Measurements from ENCODE around the gene CBX5. TPM values are rescaled to one million over a fixed set of nuclear protein-coding genes. Genes with fewer than 3 reads are reported as not detected.
A peak's percentile ranks its signal among the peaks of the same experiment; 100 is the strongest.
"Not testable (repeated sequence)": the region's sequence is repeated elsewhere in the genome, so short reads cannot be mapped to it uniquely, and the experiment has no call there.

The CBX5 gene
- total and polyA plus RNA-seq, 2 experiments from 2014 or later: 29.6 to 37.6 TPM

GRCh38 chr12:54324617-54325441, 44.9 kb upstream of the CBX5 start, which contains the start of gene COPZ1:
Gene COPZ1 (plus strand): TSS chr12:54325131. CDS start chr12:54325164, 33 bp downstream.
- Histone ChIP-seq H3K27me3 (replicated peaks; ENCODE audit: insufficient read depth) (no peaks in the 10 kb centered on the region), H3F3A (ENCODE audit: insufficient read depth) (peaks cover 23% of the 10 kb centered on the region), H3K27ac (peak within 1 kb of the TSS; percentile 95), H3K9me3 (ENCODE audit: low read depth) (no peaks in the 10 kb centered on the region), H3K79me2 (ENCODE audit: insufficient read depth) (peaks cover 49% of the 10 kb centered on the region), H3K36me3 (ENCODE audit: low read depth) (no peaks in the 10 kb centered on the region), H3K4me2 (ENCODE audit: unreplicated experiment) (peak within 1 kb of the TSS; percentile 99), H3K4me3 (peak within 1 kb of the TSS; percentile 92), H3K9ac (peak within 1 kb of the TSS; percentile 100), H2AFZ (peak within 1 kb of the TSS; percentile 96), H4K20me1 (ENCODE audit: insufficient read depth) (no peaks in the 10 kb centered on the region), H3K9me2 (ENCODE audit: insufficient read depth) (no peaks in the 10 kb centered on the region), H3K4me1 (ENCODE audit: insufficient read depth) (peaks cover 30% of the 10 kb centered on the region)
- 3% methylated on average over 34 of the region's 34 CpGs for WGBS, 2 experiments (ENCODE audit: low coverage in 1 of 2, low lambda C conversion rate in 2 of 2, missing lambda C conversion rate in 2 of 2)
- TF ChIP-seq EZH2phosphoT487 (IDR thresholded peaks at IDR 0.05; ENCODE audit: insufficient read depth, low read depth): no peak
- no peak for TF ChIP-seq EZH2 (IDR thresholded peaks at IDR 0.05; ENCODE audit: insufficient read depth, poor library complexity, severe bottlenecking)
- peak; percentile 100 for DNase-seq
- in situ Hi-C loops (cut with MboI): no loop called here

- Histone ChIP-seq H3F3A (ENCODE audit: insufficient read depth) (peaks cover 6% of the 10 kb centered on the region; the same call in 1 of the 2 replicates), H3K79me2 (ENCODE audit: insufficient read depth) (peaks cover 14% of the 10 kb centered on the region), H3K4me1 (ENCODE audit: insufficient read depth) (no peaks in the 10 kb centered on the region; the same call in none of the 2 replicates), H3K4me3 (no peak overlapping the region), H3K9ac (no peak overlapping the region), H4K20me1 (ENCODE audit: insufficient read depth) (no peaks in the 10 kb centered on the region), H3K9me3 (ENCODE audit: low read depth) (no peaks in the 10 kb centered on the region), H3K27me3 (replicated peaks; ENCODE audit: insufficient read depth) (no peaks in the 10 kb centered on the region), H2AFZ (no peak overlapping the region), H3K36me3 (ENCODE audit: low read depth) (no peaks in the 10 kb centered on the region), H3K4me2 (ENCODE audit: unreplicated experiment) (no peak overlapping the region), H3K9me2 (ENCODE audit: insufficient read depth) (no peaks in the 10 kb centered on the region), H3K27ac (no peak overlapping the region)
- DNase-seq: no peak
- in situ Hi-C loops (cut with MboI): no loop called here
- 85 to 93% methylated on average over 5 of the region's 5 CpGs for WGBS, 2 experiments (ENCODE audit: low coverage in 1 of 2, low lambda C conversion rate in 2 of 2, missing lambda C conversion rate in 2 of 2)
- no peak for TF ChIP-seq EZH2 (IDR thresholded peaks at IDR 0.05; ENCODE audit: insufficient read depth, poor library complexity, severe bottlenecking)
- TF ChIP-seq EZH2phosphoT487 (IDR thresholded peaks at IDR 0.05; ENCODE audit: insufficient read depth, low read depth): no peak
Observed at GRCh38 chr12:54321363-54321762, 41.4 kb upstream of the CBX5 start.

GRCh38 chr12:54312309-54312708, 32.4 kb upstream of the CBX5 start:
- H3K9me2 ChIP-seq (ENCODE audit: insufficient read depth); H3K9me3 ChIP-seq (ENCODE audit: low read depth); DNase-seq; H3K4me2 ChIP-seq (ENCODE audit: unreplicated experiment); H3K79me2 ChIP-seq (ENCODE audit: insufficient read depth); H3K4me3 ChIP-seq; H3K27me3 ChIP-seq (replicated peaks; ENCODE audit: insufficient read depth); H3K9ac ChIP-seq; H3K4me1 ChIP-seq (ENCODE audit: insufficient read depth); in situ Hi-C loops (cut with MboI); H3K27ac ChIP-seq; H2AFZ ChIP-seq; H3K36me3 ChIP-seq (ENCODE audit: low read depth); H3F3A ChIP-seq (ENCODE audit: insufficient read depth); H4K20me1 ChIP-seq (ENCODE audit: insufficient read depth): not testable (repeated sequence)
- 78 to 80% methylated on average over 7 of the region's 7 CpGs for WGBS, 2 experiments (ENCODE audit: low coverage in 1 of 2, low lambda C conversion rate in 2 of 2, missing lambda C conversion rate in 2 of 2)

GRCh38 chr12:54311051-54311450, 31.1 kb upstream of the CBX5 start:
- no peak for DNase-seq

More at GRCh38 chr12:54311051-54311450, 31.1 kb upstream of the CBX5 start:
- no peaks in the 10 kb centered on the region for H3K27me3 ChIP-seq (replicated peaks; ENCODE audit: insufficient read depth)
- H3F3A ChIP-seq (ENCODE audit: insufficient read depth): no peaks in the 10 kb centered on the region
- no peaks in the 10 kb centered on the region for H3K36me3 ChIP-seq (ENCODE audit: low read depth)
- H3K79me2 ChIP-seq (ENCODE audit: insufficient read depth): no peaks in the 10 kb centered on the region
- no peak overlapping the region for H3K4me3 ChIP-seq
- H3K4me2 ChIP-seq (ENCODE audit: unreplicated experiment): no peak overlapping the region
- H3K9me3 ChIP-seq (ENCODE audit: low read depth): no peaks in the 10 kb centered on the region
- no peak overlapping the region for H3K27ac ChIP-seq
- 49 to 51% methylated on average over 2 of the region's 2 CpGs for WGBS, 2 experiments (ENCODE audit: low coverage in 1 of 2, low lambda C conversion rate in 2 of 2, missing lambda C conversion rate in 2 of 2)
- no peaks in the 10 kb centered on the region for H4K20me1 ChIP-seq (ENCODE audit: insufficient read depth)
- in situ Hi-C loops (cut with MboI): no loop called here
- H3K9me2 ChIP-seq (ENCODE audit: insufficient read depth): no peaks in the 10 kb centered on the region
- H3K4me1 ChIP-seq (ENCODE audit: insufficient read depth): no peaks in the 10 kb centered on the region
- H3K9ac ChIP-seq: no peak overlapping the region
- no peak overlapping the region for H2AFZ ChIP-seq
- no peak for TF ChIP-seq EZH2 (IDR thresholded peaks at IDR 0.05; ENCODE audit: insufficient read depth, poor library complexity, severe bottlenecking)
- TF ChIP-seq EZH2phosphoT487 (IDR thresholded peaks at IDR 0.05; ENCODE audit: insufficient read depth, low read depth): no peak

All from GM23248 (cell line).